Peyer's patch (tissue), 4 donors: Measurements from ENCODE around the gene LHX4. TPM values are rescaled to one million over a fixed set of nuclear protein-coding genes. Genes with fewer than 3 reads are reported as not detected.

ENCODE experiments used
- DNase-seq, 3 donors: peaks; one replicate each; pipeline ENCODE4 v3.0.0-alpha.2; 2017 to 2019
- H3K27ac ChIP-seq, 4 donors: fragments of 200-600 bp; sonication (generic); one replicate each; pipeline ENCODE4 v1.5.1; 2016 to 2019
- H3K27me3 ChIP-seq, 2 donors: fragments of 200-600 bp; sonication (generic); one replicate each; pipeline ENCODE4 v1.5.1; 2019
- H3K36me3 ChIP-seq, 3 donors: fragments of 200-600 bp; sonication (generic); one replicate each; pipeline ENCODE4 v1.5.1; 2016 to 2019
- H3K4me1 ChIP-seq, 4 donors: fragments of 200-600 bp; sonication (generic); one replicate each; pipeline ENCODE4 v1.5.1; 2016 to 2019
- H3K4me3 ChIP-seq, 4 donors: fragments of 200-600 bp; sonication (generic); 1 replicate in 3 of 4; 2 replicates in 1 of 4; pipeline ENCODE4 v1.5.1; 2016 to 2019; ENCODE audit warnings: mild to moderate bottlenecking in 1 of 4
- H3K9me3 ChIP-seq, 4 donors: fragments of 200-600 bp; sonication (generic); one replicate each; pipeline ENCODE4 v1.5.1; 2016 to 2019; ENCODE audit warnings: mild to moderate bottlenecking in 1 of 4
- POLR2A ChIP-seq, 2 donors: fragments of 450-650 bp; IDR thresholded peaks; one replicate each; pipeline ENCODE4 v1.5.1; 2017; ENCODE audit warnings: antibody characterized with exemption in 2 of 2, mild to moderate bottlenecking in 2 of 2, moderate library complexity in 2 of 2
- total RNA-seq, 4 donors: library from RNA; depleted of rRNA; stranded (reverse); fragments of >200 nt; gene quantifications; one replicate each; pipeline ENCODE4 v1.1.0, GENCODE V29; 2016
- TF ChIP-seq, protein P1 (sequence below), 6 experiments: fragments of 450-650 bp in 4 of 6; fragments of 200-600 bp in 2 of 6; sonication (generic) in 1 of 6; IDR thresholded peaks; one replicate each; pipeline ENCODE4 v1.5.1; 2017 to 2019; ENCODE audit warnings: antibody characterized with exemption in 6 of 6, mild to moderate bottlenecking in 3 of 6, moderate library complexity in 1 of 6

Gene LHX4
- total RNA-seq, 4 donors from 2014 or later: 0.28 to 1.1 (median 0.68) TPM

DNA sequence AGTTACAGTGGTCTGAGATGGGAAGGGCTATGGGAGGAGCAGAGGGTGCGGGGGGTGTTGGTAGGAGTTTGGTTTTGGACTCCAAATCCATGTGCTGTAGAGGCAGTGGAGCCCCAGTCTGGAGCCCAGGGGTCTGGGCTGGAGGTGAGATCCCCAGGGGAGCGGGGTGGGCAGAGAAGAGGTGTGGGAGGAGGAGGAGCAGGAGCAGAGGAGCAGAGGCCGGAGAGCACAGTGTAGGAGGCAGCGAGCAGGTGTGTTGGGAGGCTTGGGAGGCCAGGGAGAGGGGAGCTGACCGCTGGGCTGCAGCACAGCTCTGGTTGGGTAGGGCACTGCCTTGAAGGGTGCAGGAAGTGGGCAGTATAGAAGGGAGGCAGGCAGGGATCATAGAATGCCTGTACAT is 28.9 kb downstream of the LHX4 start:
- Histone ChIP-seq H3K9me3 (no peaks in the 10 kb centered on the region), H3K36me3 (no peaks in the 10 kb centered on the region), H3K27me3 (no peaks in the 10 kb centered on the region), H3K4me3 (no peak overlapping the region), H3K27ac (no peak overlapping the region), H3K4me1 (no peaks in the 10 kb centered on the region)
- no peak for DNase-seq
- TF ChIP-seq POLR2A (IDR thresholded peaks at IDR 0.05): no peak
- TF ChIP-seq, protein P1, sequence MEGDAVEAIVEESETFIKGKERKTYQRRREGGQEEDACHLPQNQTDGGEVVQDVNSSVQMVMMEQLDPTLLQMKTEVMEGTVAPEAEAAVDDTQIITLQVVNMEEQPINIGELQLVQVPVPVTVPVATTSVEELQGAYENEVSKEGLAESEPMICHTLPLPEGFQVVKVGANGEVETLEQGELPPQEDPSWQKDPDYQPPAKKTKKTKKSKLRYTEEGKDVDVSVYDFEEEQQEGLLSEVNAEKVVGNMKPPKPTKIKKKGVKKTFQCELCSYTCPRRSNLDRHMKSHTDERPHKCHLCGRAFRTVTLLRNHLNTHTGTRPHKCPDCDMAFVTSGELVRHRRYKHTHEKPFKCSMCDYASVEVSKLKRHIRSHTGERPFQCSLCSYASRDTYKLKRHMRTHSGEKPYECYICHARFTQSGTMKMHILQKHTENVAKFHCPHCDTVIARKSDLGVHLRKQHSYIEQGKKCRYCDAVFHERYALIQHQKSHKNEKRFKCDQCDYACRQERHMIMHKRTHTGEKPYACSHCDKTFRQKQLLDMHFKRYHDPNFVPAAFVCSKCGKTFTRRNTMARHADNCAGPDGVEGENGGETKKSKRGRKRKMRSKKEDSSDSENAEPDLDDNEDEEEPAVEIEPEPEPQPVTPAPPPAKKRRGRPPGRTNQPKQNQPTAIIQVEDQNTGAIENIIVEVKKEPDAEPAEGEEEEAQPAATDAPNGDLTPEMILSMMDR (IDR thresholded peaks at IDR 0.05): no peak

DNA sequence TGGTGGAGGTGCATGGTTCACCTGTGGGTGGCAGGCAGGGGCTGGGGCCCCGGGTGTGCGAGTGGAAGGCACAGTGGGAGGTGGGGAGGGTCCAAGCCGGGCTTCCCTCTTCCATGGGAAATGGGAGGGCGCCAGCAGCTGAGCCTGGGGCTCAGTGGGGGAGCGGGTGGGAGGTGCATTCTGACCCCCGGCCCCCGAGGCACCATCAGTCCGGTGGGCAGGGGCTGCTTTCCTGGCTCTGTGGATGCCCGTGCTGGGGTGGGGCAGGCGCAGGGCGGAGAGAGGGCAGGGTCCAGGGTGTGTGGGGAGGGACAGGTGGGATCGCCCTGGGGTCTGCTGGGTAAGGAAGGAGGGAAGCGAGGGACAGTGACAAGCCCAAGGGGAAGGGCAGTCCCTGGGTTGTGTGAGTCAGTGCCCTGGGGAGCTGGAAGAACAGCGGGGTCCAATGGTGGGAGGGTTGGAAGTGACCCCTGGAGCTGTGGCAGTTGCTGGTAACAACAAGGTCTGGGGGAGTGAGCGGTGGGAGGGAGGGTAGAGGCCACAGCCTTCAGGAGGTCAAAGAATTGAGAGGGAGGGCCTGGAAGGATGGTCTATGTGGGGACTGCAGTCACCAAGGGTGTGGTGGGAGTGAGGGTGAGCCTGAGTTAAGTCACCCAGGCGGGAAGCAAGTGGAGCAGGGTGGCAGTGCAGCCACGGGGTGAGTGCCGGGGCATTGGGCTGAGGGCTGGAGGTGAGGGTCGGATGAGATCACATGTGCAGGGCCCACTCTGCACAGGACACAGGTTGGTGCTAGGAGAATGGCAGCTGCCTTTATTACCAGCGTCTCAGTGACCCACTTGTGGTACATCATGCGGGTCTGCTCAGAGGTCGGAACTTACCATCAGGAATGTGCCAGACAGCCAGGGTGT is 29.6 kb downstream of the LHX4 start:
- no peaks in the 10 kb centered on the region for H3K27me3 ChIP-seq
- H3K27ac ChIP-seq: no peak overlapping the region
- TF ChIP-seq POLR2A (IDR thresholded peaks at IDR 0.05): no peak
- TF ChIP-seq, protein P1 (IDR thresholded peaks at IDR 0.05): no peak
- H3K36me3 ChIP-seq: no peaks in the 10 kb centered on the region
- H3K4me1 ChIP-seq: no peaks in the 10 kb centered on the region
- no peak for DNase-seq
- H3K9me3 ChIP-seq: no peaks in the 10 kb centered on the region
- no peak overlapping the region for H3K4me3 ChIP-seq

DNA sequence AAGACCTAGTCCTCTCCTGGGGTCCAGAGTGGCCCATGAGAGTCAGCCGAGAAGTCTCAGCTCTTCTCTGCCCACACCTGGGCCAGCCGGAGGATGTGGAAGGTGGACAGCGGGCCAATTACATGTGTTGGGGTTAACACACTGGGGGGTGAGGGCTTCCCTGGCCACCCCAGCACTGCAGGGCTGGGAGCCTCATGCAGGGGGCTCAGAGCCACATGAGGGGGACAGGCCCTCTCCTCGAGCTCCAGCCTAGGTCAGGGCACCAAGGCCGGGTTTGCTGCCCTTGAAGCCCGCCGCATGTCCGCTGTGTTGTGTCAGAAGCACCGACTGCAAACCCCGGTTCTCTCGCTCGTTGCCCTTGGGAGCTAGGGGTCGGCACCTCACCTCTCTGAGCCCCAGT is 30.5 kb downstream of the LHX4 start:
- Histone ChIP-seq H3K9me3 (no peaks in the 10 kb centered on the region), H3K27ac (no peak overlapping the region), H3K27me3 (no peaks in the 10 kb centered on the region), H3K4me1 (no peaks in the 10 kb centered on the region), H3K4me3 (no peak overlapping the region), H3K36me3 (no peaks in the 10 kb centered on the region)
- DNase-seq: no peak
- TF ChIP-seq POLR2A (IDR thresholded peaks at IDR 0.05): no peak
- TF ChIP-seq, protein P1 (IDR thresholded peaks at IDR 0.05): no peak

DNA sequence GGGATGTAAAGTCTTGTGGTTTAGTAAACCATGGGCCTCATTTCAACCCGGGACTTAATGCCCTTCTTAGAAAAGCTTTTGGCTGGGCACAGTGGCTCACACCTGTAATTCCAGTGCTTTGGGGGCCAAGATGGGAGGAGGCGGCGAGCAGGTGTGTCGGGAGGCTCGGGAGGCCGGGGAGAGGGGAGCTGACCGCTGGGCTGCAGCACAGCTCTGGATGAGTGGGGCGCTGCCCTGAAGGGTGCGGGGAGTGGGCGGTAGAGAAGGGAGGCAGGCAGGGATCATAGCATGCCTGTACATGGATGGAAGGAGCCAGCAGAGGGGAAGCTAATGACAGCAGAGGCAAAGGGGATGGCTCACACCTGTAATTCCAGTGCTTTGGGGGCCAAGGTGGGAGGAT is 31.0 kb downstream of the LHX4 start:
- no peaks in the 10 kb centered on the region for H3K36me3 ChIP-seq
- H3K4me1 ChIP-seq: no peaks in the 10 kb centered on the region
- TF ChIP-seq, protein P1 (IDR thresholded peaks at IDR 0.05): no peak
- TF ChIP-seq POLR2A (IDR thresholded peaks at IDR 0.05): no peak
- no peaks in the 10 kb centered on the region for H3K9me3 ChIP-seq
- no peak for DNase-seq
- no peak overlapping the region for H3K27ac ChIP-seq
- no peaks in the 10 kb centered on the region for H3K27me3 ChIP-seq
- H3K4me3 ChIP-seq: no peak overlapping the region

DNA sequence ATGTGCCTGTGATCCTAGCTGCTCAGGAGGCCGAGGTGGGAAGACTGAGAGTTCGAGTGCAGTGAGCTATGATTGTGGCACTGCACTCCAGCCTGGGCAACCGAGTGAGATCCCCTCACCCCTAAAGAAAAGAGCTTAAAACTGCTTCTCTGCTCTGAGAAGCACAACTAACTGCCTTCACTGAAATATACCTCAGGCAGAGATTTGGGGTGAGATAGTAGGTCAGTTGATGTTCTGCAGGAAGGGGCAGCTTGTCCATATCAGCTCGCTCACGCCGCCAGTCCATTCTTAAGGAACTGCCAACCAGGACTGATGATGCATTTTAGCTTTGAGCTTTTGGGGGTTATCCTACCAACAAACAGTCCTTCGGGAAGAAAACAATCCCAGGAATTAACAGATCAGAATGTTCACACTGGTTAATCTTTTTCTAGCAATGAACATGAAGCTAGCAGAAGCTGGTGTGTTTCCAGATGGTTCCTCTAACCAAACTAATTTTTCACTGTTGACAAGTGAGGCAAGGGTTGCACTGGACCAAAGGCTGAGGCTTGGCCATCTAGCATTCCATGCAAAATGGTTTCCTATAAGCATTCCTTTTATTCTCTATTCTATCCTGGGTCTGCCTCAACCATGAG is 31.6 kb downstream of the LHX4 start:
- H3K27ac ChIP-seq: no peak overlapping the region
- H3K4me1 ChIP-seq: no peaks in the 10 kb centered on the region
- no peaks in the 10 kb centered on the region for H3K9me3 ChIP-seq
- no peak overlapping the region for H3K4me3 ChIP-seq
- TF ChIP-seq, protein P1 (IDR thresholded peaks at IDR 0.05): no peak
- TF ChIP-seq POLR2A (IDR thresholded peaks at IDR 0.05): no peak
- DNase-seq: no peak
- no peaks in the 10 kb centered on the region for H3K36me3 ChIP-seq
- H3K27me3 ChIP-seq: no peaks in the 10 kb centered on the region
